ENCODE data around the gene SLC2A4RG.

SLC2A4RG gene

GRCh38 chr20:63789836-63790571 lies 50.4 kb downstream of the SLC2A4RG start:
- H3K4me1 Mint-ChIP-seq (ENCODE audit: low read depth), result peaks cover 12% of the 10 kb centered on the region
- H3K27me3 Mint-ChIP-seq, result peaks cover 1% of the 10 kb centered on the region
- intact Hi-C loops (cut with micrococcal nuclease), result no loop called here
- H3K36me3 Mint-ChIP-seq (ENCODE audit: low read depth), result peaks cover 82% of the 10 kb centered on the region
- H3K9me3 Mint-ChIP-seq, result no peaks in the 10 kb centered on the region
- no peak overlapping the region for H3K4me3 Mint-ChIP-seq
- H3K27ac Mint-ChIP-seq, result no peak overlapping the region

GRCh38 chr20:63790572-63791168 lies 51.1 kb downstream of the SLC2A4RG start:
- H3K4me3 Mint-ChIP-seq, result no peak overlapping the region
- H3K4me1 Mint-ChIP-seq (ENCODE audit: low read depth), result peaks cover 13% of the 10 kb centered on the region

GRCh38 chr20:63791497-63792156 lies 52.1 kb downstream of the SLC2A4RG start:
- Mint-ChIP-seq H3K9me3 (no peaks in the 10 kb centered on the region), H3K27ac (no peak overlapping the region), H3K4me3 (no peak overlapping the region), H3K4me1 (ENCODE audit: low read depth) (peaks cover 20% of the 10 kb centered on the region), H3K36me3 (ENCODE audit: low read depth) (peaks cover 86% of the 10 kb centered on the region), H3K27me3 (peaks cover 10% of the 10 kb centered on the region)
- intact Hi-C loops (cut with micrococcal nuclease), result no loop called here

More at GRCh38 chr20:63790572-63791168, 51.1 kb downstream of the SLC2A4RG start:
- intact Hi-C loops (cut with micrococcal nuclease), result no loop called here
- Mint-ChIP-seq H3K36me3 (ENCODE audit: low read depth) (peaks cover 83% of the 10 kb centered on the region), H3K27ac (no peak overlapping the region), H3K27me3 (peaks cover 6% of the 10 kb centered on the region), H3K9me3 (no peaks in the 10 kb centered on the region)

DNA sequence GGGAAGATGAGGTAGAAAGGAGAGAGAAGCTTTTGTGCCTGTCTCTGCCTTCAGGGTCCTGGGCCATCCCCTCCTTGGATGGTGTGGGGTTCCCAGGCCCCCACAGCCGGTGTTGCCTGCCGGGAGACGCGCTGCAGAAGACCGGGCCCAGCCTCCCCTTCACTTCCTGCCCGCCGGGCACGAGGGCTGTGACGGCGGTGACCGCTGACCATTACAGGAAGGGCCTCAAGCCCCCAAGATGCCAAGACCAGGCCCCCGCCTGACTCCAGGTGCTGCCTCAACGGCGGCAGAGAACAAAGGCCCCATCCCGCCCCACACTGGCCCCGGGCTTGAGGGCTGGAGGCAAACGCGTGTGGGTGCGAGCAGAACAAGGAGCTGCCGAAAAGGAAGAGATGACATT lies 53.3 kb downstream of the SLC2A4RG start:
- H3K4me3 Mint-ChIP-seq, result no peak overlapping the region
- peaks cover 18% of the 10 kb centered on the region for H3K4me1 Mint-ChIP-seq (ENCODE audit: low read depth)
- H3K27ac Mint-ChIP-seq, result no peak overlapping the region
- intact Hi-C loops (cut with micrococcal nuclease), result no loop called here
- H3K36me3 Mint-ChIP-seq (ENCODE audit: low read depth), result peaks cover 74% of the 10 kb centered on the region
- no peaks in the 10 kb centered on the region for H3K9me3 Mint-ChIP-seq
- H3K27me3 Mint-ChIP-seq, result peaks cover 10% of the 10 kb centered on the region
